Renal cortex interstitium (tissue), 15 donors: ENCODE results near the gene IP6K2. TPM values are rescaled to one million over a fixed set of nuclear protein-coding genes. Genes with fewer than 3 reads are reported as not detected.
"Not testable (repeated sequence)": the region's sequence is repeated elsewhere in the genome, so short reads cannot be mapped to it uniquely, and the experiment has no call there.

Experiments used
- DNase-seq, 11 donors: peaks; one replicate each; pipeline ENCODE4 v3.0.0-alpha.2; 2013; ENCODE audit warnings: low read depth in 9 of 11, low spot score in 4 of 11; ENCODE audit errors: extremely low read depth in 1 of 11
- long read RNA-seq, 16 experiments: transcript quantifications; one replicate each; lab custom pipeline, GENCODE V29; 2026
- polyA plus RNA-seq, 3 donors: library from polyadenylated mRNA; unstranded; fragments of 120-200 nt; gene quantifications; one replicate each; pipeline ENCODE4 v1.2.1, GENCODE V29; 2013; ENCODE audit not compliant: insufficient read length in 3 of 3

The IP6K2 gene
- polyA plus RNA-seq = 100 to 1,000 TPM; 201 to 262 (median 238) TPM
- long read RNA-seq, donor 1, transcript IP6K2-221 (2 exons, 1,673 nt) = minor isoform, 12 of 54 reads
- long read RNA-seq, donor 1, transcript IP6K2-208 (2 exons, 1,124 nt) = major isoform, 14 of 54 reads
- long read RNA-seq, donor 1, transcript IP6K2-202 (3 exons, 1,185 nt) = minor isoform, 9 of 54 reads
- long read RNA-seq, donor 1, transcript IP6K2-201 (6 exons, 1,775 nt) = minor isoform, 10 of 54 reads
- long read RNA-seq, donor 1, partial matches to known transcripts = 0 of 54 reads
- long read RNA-seq, donor 1, other reads (novel, unspliced or antisense) = 5 of 54 reads
- long read RNA-seq, donor 2, transcript IP6K2-221 (2 exons, 1,673 nt) = major isoform, 11 of 54 reads
- long read RNA-seq, donor 2, transcript IP6K2-201 (6 exons, 1,775 nt) = minor isoform, 6 of 54 reads
- long read RNA-seq, donor 2, transcript IP6K2-208 (2 exons, 1,124 nt) = minor isoform, 5 of 54 reads
- long read RNA-seq, donor 2, transcript IP6K2-202 (3 exons, 1,185 nt) = minor isoform, 5 of 54 reads
- long read RNA-seq, donor 2, partial matches to known transcripts = 21 of 54 reads
- long read RNA-seq, donor 2, other reads (novel, unspliced or antisense) = 0 of 54 reads
- long read RNA-seq, donor 3, transcript IP6K2-202 (3 exons, 1,185 nt) = minor isoform, 12 of 96 reads
- long read RNA-seq, donor 3, transcript IP6K2-201 (6 exons, 1,775 nt) = minor isoform, 15 of 96 reads
- long read RNA-seq, donor 3, transcript IP6K2-208 (2 exons, 1,124 nt) = minor isoform, 8 of 96 reads
- long read RNA-seq, donor 3, transcript IP6K2-221 (2 exons, 1,673 nt) = major isoform, 16 of 96 reads
- long read RNA-seq, donor 3, partial matches to known transcripts = 18 of 96 reads
- long read RNA-seq, donor 3, other reads (novel, unspliced or antisense) = 25 of 96 reads
- long read RNA-seq, donor 4, transcript IP6K2-208 (2 exons, 1,124 nt) = minor isoform, 9 of 71 reads
- long read RNA-seq, donor 4, transcript IP6K2-201 (6 exons, 1,775 nt) = minor isoform, 10 of 71 reads
- long read RNA-seq, donor 4, transcript IP6K2-202 (3 exons, 1,185 nt) = minor isoform, 9 of 71 reads
- long read RNA-seq, donor 4, transcript IP6K2-221 (2 exons, 1,673 nt) = major isoform, 17 of 71 reads
- long read RNA-seq, donor 4, partial matches to known transcripts = 12 of 71 reads
- long read RNA-seq, donor 4, other reads (novel, unspliced or antisense) = 10 of 71 reads
- long read RNA-seq, donor 5 = 0 reads
- long read RNA-seq, donor 6, transcript IP6K2-201 (6 exons, 1,775 nt) = minor isoform, 8 of 68 reads
- long read RNA-seq, donor 6, transcript IP6K2-202 (3 exons, 1,185 nt) = minor isoform, 8 of 68 reads
- long read RNA-seq, donor 6, transcript IP6K2-221 (2 exons, 1,673 nt) = major isoform, 21 of 68 reads
- long read RNA-seq, donor 6, transcript IP6K2-208 (2 exons, 1,124 nt) = minor isoform, 12 of 68 reads
- long read RNA-seq, donor 6, partial matches to known transcripts = 8 of 68 reads
- long read RNA-seq, donor 6, other reads (novel, unspliced or antisense) = 7 of 68 reads
- long read RNA-seq, donor 7, transcript IP6K2-221 (2 exons, 1,673 nt) = major isoform, 18 of 72 reads
- long read RNA-seq, donor 7, transcript IP6K2-201 (6 exons, 1,775 nt) = minor isoform, 17 of 72 reads
- long read RNA-seq, donor 7, transcript IP6K2-202 (3 exons, 1,185 nt) = minor isoform, 10 of 72 reads
- long read RNA-seq, donor 7, transcript IP6K2-208 (2 exons, 1,124 nt) = minor isoform, 13 of 72 reads
- long read RNA-seq, donor 7, partial matches to known transcripts = 0 of 72 reads
- long read RNA-seq, donor 7, other reads (novel, unspliced or antisense) = 10 of 72 reads
- long read RNA-seq, donor 8, transcript IP6K2-202 (3 exons, 1,185 nt) = minor isoform, 13 of 171 reads
- long read RNA-seq, donor 8, transcript IP6K2-221 (2 exons, 1,673 nt) = major isoform, 42 of 171 reads
- long read RNA-seq, donor 8, transcript IP6K2-208 (2 exons, 1,124 nt) = minor isoform, 19 of 171 reads
- long read RNA-seq, donor 8, transcript IP6K2-201 (6 exons, 1,775 nt) = minor isoform, 17 of 171 reads
- long read RNA-seq, donor 8, partial matches to known transcripts = 39 of 171 reads
- long read RNA-seq, donor 8, other reads (novel, unspliced or antisense) = 24 of 171 reads
- long read RNA-seq, donor 9, transcript IP6K2-221 (2 exons, 1,673 nt) = minor isoform, 6 of 42 reads
- long read RNA-seq, donor 9, transcript IP6K2-202 (3 exons, 1,185 nt) = minor isoform, 6 of 42 reads
- long read RNA-seq, donor 9, transcript IP6K2-201 (6 exons, 1,775 nt) = major isoform, 8 of 42 reads
- long read RNA-seq, donor 9, partial matches to known transcripts = 0 of 42 reads
- long read RNA-seq, donor 9, other reads (novel, unspliced or antisense) = 17 of 42 reads
- long read RNA-seq, donor 10, transcript IP6K2-208 (2 exons, 1,124 nt) = minor isoform, 8 of 61 reads
- long read RNA-seq, donor 10, transcript IP6K2-201 (6 exons, 1,775 nt) = minor isoform, 8 of 61 reads
- long read RNA-seq, donor 10, transcript IP6K2-221 (2 exons, 1,673 nt) = minor isoform, 9 of 61 reads
- long read RNA-seq, donor 10, transcript IP6K2-202 (3 exons, 1,185 nt) = major isoform, 12 of 61 reads
- long read RNA-seq, donor 10, partial matches to known transcripts = 0 of 61 reads
- long read RNA-seq, donor 10, other reads (novel, unspliced or antisense) = 17 of 61 reads
- long read RNA-seq, donor 11, transcript IP6K2-201 (6 exons, 1,775 nt) = major isoform, 9 of 55 reads
- long read RNA-seq, donor 11, transcript IP6K2-208 (2 exons, 1,124 nt) = minor isoform, 8 of 55 reads
- long read RNA-seq, donor 11, partial matches to known transcripts = 28 of 55 reads
- long read RNA-seq, donor 11, other reads (novel, unspliced or antisense) = 0 of 55 reads
- long read RNA-seq, donor 12, transcript IP6K2-221 (2 exons, 1,673 nt) = major isoform, 5 of 14 reads
- long read RNA-seq, donor 12, partial matches to known transcripts = 0 of 14 reads
- long read RNA-seq, donor 12, other reads (novel, unspliced or antisense) = 0 of 14 reads
- long read RNA-seq, donor 13, transcript IP6K2-202 (3 exons, 1,185 nt) = minor isoform, 15 of 165 reads
- long read RNA-seq, donor 13, transcript IP6K2-208 (2 exons, 1,124 nt) = minor isoform, 10 of 165 reads
- long read RNA-seq, donor 13, transcript IP6K2-221 (2 exons, 1,673 nt) = minor isoform, 19 of 165 reads
- long read RNA-seq, donor 13, transcript IP6K2-201 (6 exons, 1,775 nt) = major isoform, 20 of 165 reads
- long read RNA-seq, donor 13, partial matches to known transcripts = 76 of 165 reads
- long read RNA-seq, donor 13, other reads (novel, unspliced or antisense) = 18 of 165 reads
- long read RNA-seq, donor 14, transcript IP6K2-201 (6 exons, 1,775 nt) = minor isoform, 9 of 67 reads
- long read RNA-seq, donor 14, transcript IP6K2-202 (3 exons, 1,185 nt) = major isoform, 10 of 67 reads
- long read RNA-seq, donor 14, transcript IP6K2-221 (2 exons, 1,673 nt) = minor isoform, 8 of 67 reads
- long read RNA-seq, donor 14, partial matches to known transcripts = 18 of 67 reads
- long read RNA-seq, donor 14, other reads (novel, unspliced or antisense) = 15 of 67 reads
- long read RNA-seq, donor 15, transcript IP6K2-202 (3 exons, 1,185 nt) = minor isoform, 5 of 62 reads
- long read RNA-seq, donor 15, transcript IP6K2-201 (6 exons, 1,775 nt) = minor isoform, 11 of 62 reads
- long read RNA-seq, donor 15, transcript IP6K2-221 (2 exons, 1,673 nt) = major isoform, 12 of 62 reads
- long read RNA-seq, donor 15, partial matches to known transcripts = 23 of 62 reads
- long read RNA-seq, donor 15, other reads (novel, unspliced or antisense) = 5 of 62 reads
- long read RNA-seq, donor 16, transcript IP6K2-221 (2 exons, 1,673 nt) = major isoform, 43 of 341 reads
- long read RNA-seq, donor 16, transcript IP6K2-202 (3 exons, 1,185 nt) = minor isoform, 19 of 341 reads
- long read RNA-seq, donor 16, transcript IP6K2-208 (2 exons, 1,124 nt) = minor isoform, 29 of 341 reads
- long read RNA-seq, donor 16, transcript IP6K2-211 (4 exons, 1,309 nt) = minor isoform, 26 of 341 reads
- long read RNA-seq, donor 16, partial matches to known transcripts = 156 of 341 reads
- long read RNA-seq, donor 16, other reads (novel, unspliced or antisense) = 48 of 341 reads

GRCh38 chr3:48716982-48717746, at the start of gene IP6K2:
Gene IP6K2, minus strand, starts transcription at chr3:48717221. Its CDS starts 21,930 bp downstream, at chr3:48695291.
- DNase-seq = peak; percentile 91 to 98 (median 97)

- no peak for DNase-seq
Measured at GRCh38 chr3:48765376-48765775, 48.4 kb upstream of the IP6K2 start.

GRCh38 chr3:48762816-48763215, 45.8 kb upstream of the IP6K2 start:
- no peak for DNase-seq

- DNase-seq = not testable (repeated sequence)
Measured at GRCh38 chr3:48759991-48760540, 43.0 kb upstream of the IP6K2 start.

- DNase-seq = not testable (repeated sequence)
Measured at GRCh38 chr3:48759531-48759930, 42.5 kb upstream of the IP6K2 start.

- DNase-seq = no peak
Measured at GRCh38 chr3:48759071-48759470, 42.0 kb upstream of the IP6K2 start.

GRCh38 chr3:48756640-48757039, 39.6 kb upstream of the IP6K2 start:
- DNase-seq = no peak

GRCh38 chr3:48750856-48751255, 33.8 kb upstream of the IP6K2 start:
- no peak for DNase-seq

GRCh38 chr3:48748754-48749153, 31.7 kb upstream of the IP6K2 start:
- no peak for DNase-seq

GRCh38 chr3:48747706-48748105, 30.7 kb upstream of the IP6K2 start:
- DNase-seq = no peak

GRCh38 chr3:48747015-48747615, 30.1 kb upstream of the IP6K2 start:
- DNase-seq = no peak

- no peak for DNase-seq
Measured at GRCh38 chr3:48743773-48744172, 26.8 kb upstream of the IP6K2 start.
